Thyroid gland (tissue), 4 donors: ENCODE results near the gene CDH4. TPM values are rescaled to one million over a fixed set of nuclear protein-coding genes. Genes with fewer than 3 reads are reported as not detected.

Experiments
- DNase-seq, 2 donors: peaks; one replicate each; pipeline ENCODE4 v3.0.0-alpha.2; 2019
- H3K27ac ChIP-seq, 3 donors: fragments of 200-600 bp; sonication (generic); 1 replicate in 2 of 3; 2 replicates in 1 of 3; pipeline ENCODE4 v1.5.1; 2016 to 2019; ENCODE audit warnings: mild to moderate bottlenecking in 1 of 3, moderate library complexity in 1 of 3
- H3K27me3 ChIP-seq: fragments of 200-600 bp; sonication (generic); one replicate; pipeline ENCODE4 v1.5.1; 2019
- H3K36me3 ChIP-seq, 2 donors: fragments of 200-600 bp; sonication (generic); one replicate each; pipeline ENCODE4 v1.5.1; 2016 to 2019
- H3K4me1 ChIP-seq, 2 donors: fragments of 200-600 bp; sonication (generic); one replicate each; pipeline ENCODE4 v1.5.1; 2017 to 2019
- H3K4me3 ChIP-seq, 3 donors: fragments of 200-600 bp; sonication (generic); replicated peaks in 1 of 3; 1 replicate in 2 of 3; 2 replicates in 1 of 3; pipeline ENCODE4 v1.5.1; 2016; ENCODE audit warnings: mild to moderate bottlenecking in 1 of 3
- H3K9me3 ChIP-seq: fragments of 200-600 bp; sonication (generic); one replicate; pipeline ENCODE4 v1.5.1; 2017
- POLR2A ChIP-seq, 2 donors: fragments of 450-650 bp; IDR thresholded peaks; one replicate each; pipeline ENCODE4 v1.6.1; 2017; ENCODE audit warnings: antibody characterized with exemption in 2 of 2, mild to moderate bottlenecking in 2 of 2, moderate library complexity in 1 of 2
- WGBS, 2 donors: methylation state at CpG; one replicate each; pipeline ENCODE4 v1.1.5; 2017; 5-methylcytosine and 5-hydroxymethylcytosine counted together
- intact Hi-C: fragments of 100-400 bp; cut with DNase I; formaldehyde crosslinking; loops from one replicate; pipeline ENCODE4 v1.15.1; 2023
- total RNA-seq, 4 donors: library from RNA; depleted of rRNA; stranded (reverse); fragments of >200 nt; gene quantifications; one replicate each; pipeline ENCODE4 v1.2.3, GENCODE V29; 2016
- TF ChIP-seq, protein P1 (sequence below), 6 experiments: fragments of 200-600 bp in 3 of 6; fragments of 450-650 bp in 3 of 6; sonication (generic) in 3 of 6; IDR thresholded peaks; one replicate each; pipeline ENCODE4 v1.5.1; 2016 to 2019; ENCODE audit warnings: antibody characterized with exemption in 6 of 6, mild to moderate bottlenecking in 2 of 6, inconsistent platforms in 1 of 6, moderate library complexity in 1 of 6

The CDH4 gene
- total RNA-seq, 4 donors from 2014 or later, result 0.22 to 0.29 (median 0.29) TPM; not detected in 1

GRCh38 chr20:61690150-61690549, 438.1 kb downstream of the CDH4 start:
- Histone ChIP-seq H3K36me3 (no peaks in the 10 kb centered on the region), H3K9me3 (no peaks in the 10 kb centered on the region), H3K4me1 (no peaks in the 10 kb centered on the region), H3K4me3 (no peak overlapping the region), H3K27me3 (no peaks in the 10 kb centered on the region), H3K27ac (no peak overlapping the region)
- intact Hi-C loops, result no loop called here
- 73 to 85% methylated on average over 6 to 7 of the region's 7 CpGs for WGBS, 2 donors
- TF ChIP-seq, protein P1, sequence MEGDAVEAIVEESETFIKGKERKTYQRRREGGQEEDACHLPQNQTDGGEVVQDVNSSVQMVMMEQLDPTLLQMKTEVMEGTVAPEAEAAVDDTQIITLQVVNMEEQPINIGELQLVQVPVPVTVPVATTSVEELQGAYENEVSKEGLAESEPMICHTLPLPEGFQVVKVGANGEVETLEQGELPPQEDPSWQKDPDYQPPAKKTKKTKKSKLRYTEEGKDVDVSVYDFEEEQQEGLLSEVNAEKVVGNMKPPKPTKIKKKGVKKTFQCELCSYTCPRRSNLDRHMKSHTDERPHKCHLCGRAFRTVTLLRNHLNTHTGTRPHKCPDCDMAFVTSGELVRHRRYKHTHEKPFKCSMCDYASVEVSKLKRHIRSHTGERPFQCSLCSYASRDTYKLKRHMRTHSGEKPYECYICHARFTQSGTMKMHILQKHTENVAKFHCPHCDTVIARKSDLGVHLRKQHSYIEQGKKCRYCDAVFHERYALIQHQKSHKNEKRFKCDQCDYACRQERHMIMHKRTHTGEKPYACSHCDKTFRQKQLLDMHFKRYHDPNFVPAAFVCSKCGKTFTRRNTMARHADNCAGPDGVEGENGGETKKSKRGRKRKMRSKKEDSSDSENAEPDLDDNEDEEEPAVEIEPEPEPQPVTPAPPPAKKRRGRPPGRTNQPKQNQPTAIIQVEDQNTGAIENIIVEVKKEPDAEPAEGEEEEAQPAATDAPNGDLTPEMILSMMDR (IDR thresholded peaks at IDR 0.05), result no peak
- TF ChIP-seq POLR2A (IDR thresholded peaks at IDR 0.05), result no peak
- no peak for DNase-seq

GRCh38 chr20:61690993-61691838, 439.2 kb downstream of the CDH4 start:
- no peaks in the 10 kb centered on the region for H3K27me3 ChIP-seq
- H3K4me1 ChIP-seq, result no peaks in the 10 kb centered on the region
- WGBS, 2 donors, result 76% methylated on average over 16 of the region's 16 CpGs
- intact Hi-C loops, result no loop called here
- H3K27ac ChIP-seq, result no peak overlapping the region
- no peak for TF ChIP-seq POLR2A (IDR thresholded peaks at IDR 0.05)
- TF ChIP-seq, protein P1 (IDR thresholded peaks at IDR 0.05), result no peak
- DNase-seq, result no peak
- no peak overlapping the region for H3K4me3 ChIP-seq
- no peaks in the 10 kb centered on the region for H3K36me3 ChIP-seq
- H3K9me3 ChIP-seq, result no peaks in the 10 kb centered on the region

GRCh38 chr20:61691978-61692377, 439.9 kb downstream of the CDH4 start:
- TF ChIP-seq, protein P1 (IDR thresholded peaks at IDR 0.05), result no peak
- no peak for TF ChIP-seq POLR2A (IDR thresholded peaks at IDR 0.05)
- 94 to 96% methylated on average over 1 of the region's 1 CpG for WGBS, 2 donors
- Histone ChIP-seq H3K4me3 (no peak overlapping the region), H3K27me3 (no peaks in the 10 kb centered on the region), H3K27ac (no peak overlapping the region), H3K36me3 (no peaks in the 10 kb centered on the region), H3K9me3 (no peaks in the 10 kb centered on the region), H3K4me1 (no peaks in the 10 kb centered on the region)
- intact Hi-C loops, result no loop called here
- DNase-seq, result no peak

DNA sequence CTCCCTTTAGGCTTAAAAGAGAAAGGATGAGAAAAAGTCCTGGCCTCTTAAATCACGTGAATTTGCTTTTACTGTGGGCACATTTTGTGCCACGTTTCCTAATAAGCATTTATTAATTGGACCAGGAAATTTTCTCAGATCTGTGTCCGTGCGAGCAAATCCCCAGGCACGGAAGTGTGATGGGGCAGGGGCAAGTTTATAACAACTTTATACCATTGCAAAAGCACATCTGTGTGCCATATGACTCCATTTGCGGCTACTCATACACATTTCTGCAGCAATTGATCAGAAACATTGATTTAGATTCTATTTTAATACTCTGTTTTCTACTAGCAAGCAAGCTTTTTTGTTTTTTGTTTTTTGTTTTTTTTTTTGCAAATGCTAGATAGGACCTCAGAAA, 440.4 kb downstream of the CDH4 start:
- intact Hi-C loops, result no loop called here
- no peaks in the 10 kb centered on the region for H3K27me3 ChIP-seq
- no peak for TF ChIP-seq POLR2A (IDR thresholded peaks at IDR 0.05)

GRCh38 chr20:61693055-61693600, 441.1 kb downstream of the CDH4 start:
- TF ChIP-seq, protein P1 (IDR thresholded peaks at IDR 0.05), result no peak
- TF ChIP-seq POLR2A (IDR thresholded peaks at IDR 0.05), result no peak
- WGBS, 2 donors, result 83 to 87% methylated on average over 10 to 12 of the region's 12 CpGs
- no peak for DNase-seq
- Histone ChIP-seq H3K27ac (no peak overlapping the region), H3K36me3 (no peaks in the 10 kb centered on the region), H3K27me3 (no peaks in the 10 kb centered on the region), H3K4me1 (no peaks in the 10 kb centered on the region), H3K4me3 (no peak overlapping the region), H3K9me3 (no peaks in the 10 kb centered on the region)
- intact Hi-C loops, result no loop called here

More for the DNA sequence above, 440.4 kb downstream of the CDH4 start:
- H3K27ac ChIP-seq, result no peak overlapping the region
- DNase-seq, result no peak
- 81 to 86% methylated on average over 6 of the region's 6 CpGs for WGBS, 2 donors
- H3K4me3 ChIP-seq, result no peak overlapping the region
- no peaks in the 10 kb centered on the region for H3K9me3 ChIP-seq
- no peaks in the 10 kb centered on the region for H3K4me1 ChIP-seq
- H3K36me3 ChIP-seq, result no peaks in the 10 kb centered on the region
